ENCODE data around the gene SUFU.

DNA sequence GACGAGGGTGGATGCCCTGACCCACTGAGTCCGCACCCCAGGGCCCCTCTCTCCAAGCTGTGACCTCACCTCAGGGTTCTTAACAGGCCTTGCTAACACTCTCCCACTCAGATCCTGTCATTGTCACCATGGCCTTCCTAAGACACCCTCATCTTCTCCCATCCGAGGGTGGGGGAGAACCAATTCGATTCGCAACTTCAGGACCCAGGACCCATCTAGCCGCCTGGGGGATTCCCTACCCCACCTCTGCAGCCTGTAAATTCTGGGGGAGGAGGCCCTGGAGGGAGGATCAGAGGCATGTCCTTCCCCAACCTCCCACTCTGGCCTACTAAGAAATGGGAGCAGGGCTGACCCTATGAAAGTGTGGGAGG lies 157.9 kb downstream of the SUFU start:
- no peak for TF ChIP-seq EZH2 (IDR thresholded peaks at IDR 0.05; ENCODE audit: borderline replicate concordance, low read depth, low read length, severe bottlenecking)
- TF ChIP-seq, protein P1, sequence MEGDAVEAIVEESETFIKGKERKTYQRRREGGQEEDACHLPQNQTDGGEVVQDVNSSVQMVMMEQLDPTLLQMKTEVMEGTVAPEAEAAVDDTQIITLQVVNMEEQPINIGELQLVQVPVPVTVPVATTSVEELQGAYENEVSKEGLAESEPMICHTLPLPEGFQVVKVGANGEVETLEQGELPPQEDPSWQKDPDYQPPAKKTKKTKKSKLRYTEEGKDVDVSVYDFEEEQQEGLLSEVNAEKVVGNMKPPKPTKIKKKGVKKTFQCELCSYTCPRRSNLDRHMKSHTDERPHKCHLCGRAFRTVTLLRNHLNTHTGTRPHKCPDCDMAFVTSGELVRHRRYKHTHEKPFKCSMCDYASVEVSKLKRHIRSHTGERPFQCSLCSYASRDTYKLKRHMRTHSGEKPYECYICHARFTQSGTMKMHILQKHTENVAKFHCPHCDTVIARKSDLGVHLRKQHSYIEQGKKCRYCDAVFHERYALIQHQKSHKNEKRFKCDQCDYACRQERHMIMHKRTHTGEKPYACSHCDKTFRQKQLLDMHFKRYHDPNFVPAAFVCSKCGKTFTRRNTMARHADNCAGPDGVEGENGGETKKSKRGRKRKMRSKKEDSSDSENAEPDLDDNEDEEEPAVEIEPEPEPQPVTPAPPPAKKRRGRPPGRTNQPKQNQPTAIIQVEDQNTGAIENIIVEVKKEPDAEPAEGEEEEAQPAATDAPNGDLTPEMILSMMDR (IDR thresholded peaks at IDR 0.05; ENCODE audit: borderline replicate concordance, extremely low read depth, low read length, poor library complexity, severe bottlenecking) = no peak
